HEK293 (cell line): Measurements from ENCODE around the gene APBB2.

Experiments used
- CTCF ChIA-PET: fragments of 350-600 bp; formaldehyde crosslinking; extraction: SDS; loops from one replicate; lab custom pipeline; 2021; ENCODE audit warnings: antibody characterized with exemption; lab: Yijun Ruan, JAX
- POLR2A ChIA-PET: fragments of 300-600 bp; formaldehyde crosslinking; extraction: SDS; loops from one replicate; lab custom pipeline; 2020; ENCODE audit warnings: antibody characterized with exemption, inconsistent platforms; lab: Yijun Ruan, JAX
- H3K27ac ChIP-seq: fragments of 200-500 bp; sonication (Bioruptor generic); 2 replicates; pipeline ENCODE4 v1.5.1; 2014; ENCODE audit warnings: low read depth, low read length, control low read depth, inconsistent platforms; ENCODE audit errors: extremely low read depth
- H3K36me3 ChIP-seq, 2 experiments: fragments of 200-500 bp in 1 of 2; sonication (Bioruptor generic) in 1 of 2; 1 replicate in 1 of 2; 2 replicates in 1 of 2; pipeline ENCODE4 v1.5.1; 2014 to 2017; ENCODE audit warnings: inconsistent platforms in 2 of 2, low read length in 2 of 2; ENCODE audit not compliant: control insufficient read depth in 2 of 2, insufficient read depth in 1 of 2
- H3K4me1 ChIP-seq: fragments of 200-500 bp; sonication (Bioruptor generic); 2 replicates; pipeline ENCODE4 v1.5.1; 2014; ENCODE audit warnings: mild to moderate bottlenecking, low read length, inconsistent platforms; ENCODE audit not compliant: control insufficient read depth, insufficient read depth
- H3K4me3 ChIP-seq: 2 replicates; pipeline ENCODE4 v1.5.1; 2011; ENCODE audit warnings: low read depth, mild to moderate bottlenecking, control low read depth, low read length, moderate library complexity
- H3K9me3 ChIP-seq: fragments of 200-500 bp; sonication (Bioruptor generic); 2 replicates; pipeline ENCODE4 v1.5.1; 2014; ENCODE audit warnings: low read depth, low read length, inconsistent platforms; ENCODE audit not compliant: control insufficient read depth, insufficient read depth
- GLI4 ChIP-seq: fragments of 450-650 bp; formaldehyde crosslinking; IDR thresholded peaks from 2 replicates; pipeline ENCODE4 v1.5.1; 2016; ENCODE audit warnings: missing biosample characterization, missing genetic modification characterization
- GLIS2 ChIP-seq: fragments of 450-650 bp; formaldehyde crosslinking; IDR thresholded peaks from 2 replicates; pipeline ENCODE4 v1.5.1; 2016; ENCODE audit warnings: missing biosample characterization, missing genetic modification characterization
- MZF1 ChIP-seq: fragments of 450-650 bp; formaldehyde crosslinking; IDR thresholded peaks from 2 replicates; pipeline ENCODE4 v1.5.1; 2017; ENCODE audit warnings: missing biosample characterization, missing genetic modification characterization, borderline replicate concordance
- SP3 ChIP-seq: fragments of 450-650 bp; formaldehyde crosslinking; IDR thresholded peaks from 2 replicates; pipeline ENCODE4 v1.5.1; 2016; ENCODE audit warnings: missing biosample characterization, missing genetic modification characterization
- ZIC2 ChIP-seq: fragments of 450-650 bp; formaldehyde crosslinking; IDR thresholded peaks from 2 replicates; pipeline ENCODE4 v1.5.1; 2016; ENCODE audit warnings: missing biosample characterization, missing genetic modification characterization
- ZNF155 ChIP-seq: fragments of 450-650 bp; formaldehyde crosslinking; IDR thresholded peaks from 2 replicates; pipeline ENCODE4 v1.5.1; 2016; ENCODE audit warnings: missing biosample characterization, missing genetic modification characterization
- ZNF184 ChIP-seq: fragments of 450-650 bp; IDR thresholded peaks from 2 replicates; pipeline ENCODE4 v1.5.1; 2018; ENCODE audit warnings: missing biosample characterization, mild to moderate bottlenecking, missing genetic modification characterization
- ZNF354C ChIP-seq: fragments of 450-650 bp; formaldehyde crosslinking; IDR thresholded peaks from 2 replicates; pipeline ENCODE4 v1.5.1; 2016; ENCODE audit warnings: missing biosample characterization, missing genetic modification characterization, low read depth, borderline replicate concordance
- ZNF366 ChIP-seq: fragments of 450-650 bp; formaldehyde crosslinking; conservative IDR thresholded peaks from 2 replicates; pipeline ENCODE4 v1.5.1; 2016; ENCODE audit warnings: missing biosample characterization, missing genetic modification characterization
- ZNF513 ChIP-seq: fragments of 450-650 bp; IDR thresholded peaks from 2 replicates; pipeline ENCODE4 v1.5.1; 2018; ENCODE audit warnings: missing biosample characterization, missing genetic modification characterization
- ZNF521 ChIP-seq: fragments of 450-650 bp; formaldehyde crosslinking; IDR thresholded peaks from 2 replicates; pipeline ENCODE4 v1.5.1; 2017; ENCODE audit warnings: missing biosample characterization, mild to moderate bottlenecking, missing genetic modification characterization
- ZNF560 ChIP-seq: fragments of 450-650 bp; formaldehyde crosslinking; IDR thresholded peaks from 2 replicates; pipeline ENCODE4 v1.5.1; 2017; ENCODE audit warnings: missing biosample characterization, missing genetic modification characterization, borderline replicate concordance
- ZNF624 ChIP-seq: fragments of 450-650 bp; formaldehyde crosslinking; IDR thresholded peaks from 2 replicates; pipeline ENCODE4 v1.5.1; 2017; ENCODE audit warnings: missing biosample characterization, missing genetic modification characterization
- ZNF701 ChIP-seq: fragments of 450-650 bp; formaldehyde crosslinking; IDR thresholded peaks from 2 replicates; pipeline ENCODE4 v1.5.1; 2016; ENCODE audit warnings: missing biosample characterization, missing genetic modification characterization
- ZNF830 ChIP-seq: fragments of 450-650 bp; IDR thresholded peaks from 2 replicates; pipeline ENCODE4 v1.5.0; 2018; ENCODE audit warnings: missing biosample characterization, missing genetic modification characterization, low read depth, mild to moderate bottlenecking, moderate library complexity
- ZSCAN16 ChIP-seq: fragments of 450-650 bp; formaldehyde crosslinking; IDR thresholded peaks from 2 replicates; pipeline ENCODE4 v1.5.1; 2016; ENCODE audit warnings: missing biosample characterization, missing genetic modification characterization
- ZSCAN30 ChIP-seq: fragments of 450-650 bp; IDR thresholded peaks from 2 replicates; pipeline ENCODE4 v1.5.1; 2018; ENCODE audit warnings: missing biosample characterization, mild to moderate bottlenecking, missing genetic modification characterization, moderate library complexity
- TF ChIP-seq, protein P1 (sequence below): fragments of 450-650 bp; formaldehyde crosslinking; IDR thresholded peaks from 2 replicates; pipeline ENCODE4 v1.5.1; 2016; ENCODE audit warnings: missing biosample characterization, missing genetic modification characterization
- TF ChIP-seq, protein P2 (sequence below): fragments of 450-650 bp; formaldehyde crosslinking; IDR thresholded peaks from 2 replicates; pipeline ENCODE4 v1.5.1; 2016; ENCODE audit warnings: missing biosample characterization, missing genetic modification characterization, borderline replicate concordance
- TF ChIP-seq, protein P3 (sequence below): fragments of 450-650 bp; formaldehyde crosslinking; IDR thresholded peaks from 2 replicates; pipeline ENCODE4 v1.5.1; 2016; ENCODE audit warnings: missing biosample characterization, missing genetic modification characterization

APBB2 gene

GRCh38 chr4:41197996-41198395, 16.3 kb downstream of the APBB2 start:
- Histone ChIP-seq H3K4me1 (peaks cover 4% of the 10 kb centered on the region; the same call in 1 of the 2 replicates), H3K9me3 (no peaks in the 10 kb centered on the region), H3K36me3 (no peaks in the 10 kb centered on the region)
- CTCF ChIA-PET = no interaction called here
- TF ChIP-seq MZF1 (tag by site-specific recombination) = no peak
- TF ChIP-seq, protein P1, sequence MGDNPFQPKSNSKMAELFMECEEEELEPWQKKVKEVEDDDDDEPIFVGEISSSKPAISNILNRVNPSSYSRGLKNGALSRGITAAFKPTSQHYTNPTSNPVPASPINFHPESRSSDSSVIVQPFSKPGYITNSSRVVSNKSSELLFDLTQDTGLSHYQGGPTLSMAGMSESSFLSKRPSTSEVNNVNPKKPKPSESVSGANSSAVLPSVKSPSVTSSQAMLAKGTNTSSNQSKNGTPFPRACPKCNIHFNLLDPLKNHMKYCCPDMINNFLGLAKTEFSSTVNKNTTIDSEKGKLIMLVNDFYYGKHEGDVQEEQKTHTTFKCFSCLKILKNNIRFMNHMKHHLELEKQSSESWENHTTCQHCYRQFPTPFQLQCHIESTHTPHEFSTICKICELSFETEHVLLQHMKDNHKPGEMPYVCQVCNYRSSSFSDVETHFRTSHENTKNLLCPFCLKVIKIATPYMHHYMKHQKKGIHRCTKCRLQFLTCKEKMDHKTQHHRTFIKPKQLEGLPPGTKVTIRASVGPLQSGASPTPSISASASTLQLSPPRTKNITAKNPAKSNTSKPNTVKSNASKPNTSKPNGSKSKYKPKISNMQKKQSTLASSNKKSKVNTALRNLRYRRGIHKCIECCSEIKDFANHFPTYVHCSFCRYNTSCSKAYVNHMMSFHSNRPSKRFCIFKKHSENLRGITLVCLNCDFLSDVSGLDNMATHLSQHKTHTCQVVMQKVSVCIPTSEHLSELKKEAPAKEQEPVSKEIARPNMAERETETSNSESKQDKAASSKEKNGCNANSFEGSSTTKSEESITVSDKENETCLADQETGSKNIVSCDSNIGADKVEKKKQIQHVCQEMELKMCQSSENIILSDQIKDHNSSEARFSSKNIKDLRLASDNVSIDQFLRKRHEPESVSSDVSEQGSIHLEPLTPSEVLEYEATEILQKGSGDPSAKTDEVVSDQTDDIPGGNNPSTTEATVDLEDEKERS (tag by site-specific recombination) = no peak
- no peak for TF ChIP-seq SP3 (tag by site-specific recombination)
- TF ChIP-seq, protein P2, sequence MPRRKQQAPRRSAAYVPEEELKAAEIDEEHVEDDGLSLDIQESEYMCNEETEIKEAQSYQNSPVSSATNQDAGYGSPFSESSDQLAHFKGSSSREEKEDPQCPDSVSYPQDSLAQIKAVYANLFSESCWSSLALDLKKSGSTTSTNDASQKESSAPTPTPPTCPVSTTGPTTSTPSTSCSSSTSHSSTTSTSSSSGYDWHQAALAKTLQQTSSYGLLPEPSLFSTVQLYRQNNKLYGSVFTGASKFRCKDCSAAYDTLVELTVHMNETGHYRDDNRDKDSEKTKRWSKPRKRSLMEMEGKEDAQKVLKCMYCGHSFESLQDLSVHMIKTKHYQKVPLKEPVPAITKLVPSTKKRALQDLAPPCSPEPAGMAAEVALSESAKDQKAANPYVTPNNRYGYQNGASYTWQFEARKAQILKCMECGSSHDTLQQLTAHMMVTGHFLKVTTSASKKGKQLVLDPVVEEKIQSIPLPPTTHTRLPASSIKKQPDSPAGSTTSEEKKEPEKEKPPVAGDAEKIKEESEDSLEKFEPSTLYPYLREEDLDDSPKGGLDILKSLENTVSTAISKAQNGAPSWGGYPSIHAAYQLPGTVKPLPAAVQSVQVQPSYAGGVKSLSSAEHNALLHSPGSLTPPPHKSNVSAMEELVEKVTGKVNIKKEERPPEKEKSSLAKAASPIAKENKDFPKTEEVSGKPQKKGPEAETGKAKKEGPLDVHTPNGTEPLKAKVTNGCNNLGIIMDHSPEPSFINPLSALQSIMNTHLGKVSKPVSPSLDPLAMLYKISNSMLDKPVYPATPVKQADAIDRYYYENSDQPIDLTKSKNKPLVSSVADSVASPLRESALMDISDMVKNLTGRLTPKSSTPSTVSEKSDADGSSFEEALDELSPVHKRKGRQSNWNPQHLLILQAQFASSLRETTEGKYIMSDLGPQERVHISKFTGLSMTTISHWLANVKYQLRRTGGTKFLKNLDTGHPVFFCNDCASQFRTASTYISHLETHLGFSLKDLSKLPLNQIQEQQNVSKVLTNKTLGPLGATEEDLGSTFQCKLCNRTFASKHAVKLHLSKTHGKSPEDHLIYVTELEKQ (tag by site-specific recombination) = no peak
- TF ChIP-seq ZNF830 (tag by site-specific recombination) = no peak
- no peak for TF ChIP-seq ZNF624
- TF ChIP-seq ZNF560 (tag by site-specific recombination) = no peak
- TF ChIP-seq ZNF513 (tag by site-specific recombination) = no peak
- no peak for TF ChIP-seq ZSCAN16 (tag by site-specific recombination)
- TF ChIP-seq ZNF155 (tag by site-specific recombination) = no peak
- no peak for TF ChIP-seq GLI4 (tag by site-specific recombination)
- no peak for TF ChIP-seq ZNF354C
- TF ChIP-seq ZNF184 (tag by site-specific recombination) = no peak
- TF ChIP-seq, protein P3, sequence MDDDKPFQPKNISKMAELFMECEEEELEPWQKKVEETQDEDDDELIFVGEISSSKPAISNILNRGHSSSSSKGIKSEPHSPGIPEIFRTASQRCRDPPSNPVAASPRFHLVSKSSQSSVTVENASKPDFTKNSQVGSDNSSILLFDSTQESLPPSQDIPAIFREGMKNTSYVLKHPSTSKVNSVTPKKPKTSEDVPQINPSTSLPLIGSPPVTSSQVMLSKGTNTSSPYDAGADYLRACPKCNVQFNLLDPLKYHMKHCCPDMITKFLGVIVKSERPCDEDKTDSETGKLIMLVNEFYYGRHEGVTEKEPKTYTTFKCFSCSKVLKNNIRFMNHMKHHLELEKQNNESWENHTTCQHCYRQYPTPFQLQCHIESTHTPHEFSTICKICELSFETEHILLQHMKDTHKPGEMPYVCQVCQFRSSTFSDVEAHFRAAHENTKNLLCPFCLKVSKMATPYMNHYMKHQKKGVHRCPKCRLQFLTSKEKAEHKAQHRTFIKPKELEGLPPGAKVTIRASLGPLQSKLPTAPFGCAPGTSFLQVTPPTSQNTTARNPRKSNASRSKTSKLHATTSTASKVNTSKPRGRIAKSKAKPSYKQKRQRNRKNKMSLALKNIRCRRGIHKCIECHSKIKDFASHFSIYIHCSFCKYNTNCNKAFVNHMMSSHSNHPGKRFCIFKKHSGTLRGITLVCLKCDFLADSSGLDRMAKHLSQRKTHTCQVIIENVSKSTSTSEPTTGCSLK = no peak
- no peak for TF ChIP-seq GLIS2
- TF ChIP-seq ZNF521 = no peak
- TF ChIP-seq ZIC2 (tag by site-specific recombination) = no peak
- TF ChIP-seq ZNF701 = no peak
- no peak for TF ChIP-seq ZSCAN30 (tag by site-specific recombination)
- no peak for TF ChIP-seq ZNF366 (tag by site-specific recombination)
- TF ChIP-seq, all 188 proteins: peak for 0
- no peak overlapping the region for H3K4me3 ChIP-seq
- H3K27ac ChIP-seq = no peak overlapping the region
- POLR2A ChIA-PET = no interaction called here
